ENCODE data around the gene DGKH.

Gene DGKH

DNA sequence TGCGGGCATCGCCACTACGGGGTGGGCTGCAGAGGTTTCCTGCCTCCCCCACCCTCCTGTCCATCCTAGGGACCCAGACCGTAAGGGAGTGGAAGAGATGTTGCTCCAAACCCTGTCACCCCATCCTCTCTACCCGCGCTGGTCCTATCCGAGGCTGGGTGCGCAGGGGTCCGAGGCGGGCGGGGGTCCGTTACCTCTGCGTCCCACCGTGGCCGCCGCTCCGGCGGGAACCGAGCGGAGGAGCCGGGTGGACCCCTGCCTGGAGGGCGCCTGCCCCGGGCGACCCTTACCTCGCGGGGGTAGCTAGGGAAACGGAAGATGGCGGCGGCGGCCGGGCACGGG lies at the start of gene DGKH:
Gene DGKH, plus strand, starts transcription at position 307 of the 342 bp plus-strand sequence. CDS start 126 bp downstream, outside the sequence.
- DNase-seq, result no peak

GRCh38 chr13:42000846-42001245 lies 47.6 kb upstream of the DGKH start:
- DNase-seq, result no peak

DNA sequence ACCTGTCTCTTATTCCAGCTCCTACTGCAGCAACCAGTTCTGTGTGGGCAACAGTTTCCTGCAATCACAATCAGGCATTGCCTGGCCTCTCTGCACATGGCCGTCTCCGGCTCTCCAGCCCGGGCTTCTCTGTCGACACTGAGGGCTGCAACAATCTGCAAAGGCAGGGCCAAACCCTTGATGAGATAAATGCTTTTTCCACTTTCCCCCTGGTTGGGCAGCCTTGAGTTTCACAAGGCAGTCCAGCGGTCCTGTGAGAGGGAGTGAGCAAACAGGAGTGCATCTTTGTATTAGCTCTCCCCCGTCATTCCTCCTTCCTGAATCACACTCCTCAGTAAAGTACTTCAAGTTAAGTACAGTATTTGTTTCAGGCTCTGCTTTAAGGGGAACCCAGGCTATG lies 46.9 kb upstream of the DGKH start:
- no peak for DNase-seq

- DNase-seq, result no peak
These were observed 46.4 kb upstream of the DGKH start for GRCh38 chr13:42002066-42002465.

- no peak for DNase-seq
These were observed 40.6 kb upstream of the DGKH start for GRCh38 chr13:42007844-42008243.

GRCh38 chr13:42009057-42009456 lies 39.4 kb upstream of the DGKH start:
- DNase-seq, result no peak

DNA sequence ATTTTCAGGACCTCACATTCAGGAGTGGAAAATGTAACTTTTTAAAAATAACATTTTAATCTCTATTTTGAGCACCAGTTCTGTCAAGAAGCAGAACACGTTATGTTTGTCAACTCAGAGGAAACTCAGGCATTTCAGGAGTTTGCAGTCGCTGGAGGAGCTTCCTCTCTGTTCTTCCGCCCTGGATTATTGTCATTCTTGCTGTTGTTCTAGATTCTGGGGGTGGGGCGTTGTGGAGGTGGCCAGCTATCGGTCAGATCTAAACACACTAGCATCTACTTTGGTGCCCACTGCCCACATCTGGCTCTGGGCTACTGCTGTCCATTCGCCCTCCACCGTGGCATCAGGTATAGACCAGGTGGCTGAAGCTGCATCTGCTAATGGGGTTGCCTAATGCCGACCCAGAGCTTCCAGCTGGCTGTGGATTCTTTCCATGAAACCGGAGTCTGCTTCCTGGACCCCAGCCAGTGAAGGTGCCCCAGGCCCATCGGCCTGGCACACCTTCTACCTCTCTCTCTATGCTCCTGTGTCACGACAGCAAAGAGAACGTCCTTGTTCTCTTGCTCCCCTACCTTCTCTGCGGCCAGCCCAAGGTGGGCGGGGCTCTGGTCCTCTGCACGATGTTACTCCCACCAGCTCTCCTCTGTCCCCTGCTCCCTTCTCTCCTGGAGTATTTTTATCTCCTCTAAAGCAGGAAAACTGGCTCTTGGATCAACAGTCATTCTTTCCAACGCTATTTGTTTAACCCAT lies 36.7 kb upstream of the DGKH start:
- no peak for DNase-seq

DNA sequence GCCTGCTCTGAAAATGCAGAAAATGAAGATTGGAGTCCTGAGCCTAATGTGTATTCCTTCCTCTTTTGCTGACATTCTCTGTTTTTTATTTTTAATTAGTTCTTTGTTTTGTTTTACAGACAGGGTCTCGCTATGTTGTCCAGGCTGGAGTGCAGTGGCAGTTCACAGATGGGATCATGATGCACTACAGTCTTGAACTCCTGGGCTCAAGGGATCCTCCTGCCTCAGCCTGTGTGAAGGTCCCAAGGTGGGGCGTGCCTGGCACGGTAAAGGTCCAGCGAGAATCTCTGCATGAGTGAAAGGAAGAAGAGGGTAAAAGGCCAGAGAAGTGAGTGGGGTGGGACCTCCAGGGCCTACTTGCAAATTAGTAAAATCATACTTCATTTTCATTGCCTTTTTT lies 34.3 kb upstream of the DGKH start:
- no peak for DNase-seq

DNA sequence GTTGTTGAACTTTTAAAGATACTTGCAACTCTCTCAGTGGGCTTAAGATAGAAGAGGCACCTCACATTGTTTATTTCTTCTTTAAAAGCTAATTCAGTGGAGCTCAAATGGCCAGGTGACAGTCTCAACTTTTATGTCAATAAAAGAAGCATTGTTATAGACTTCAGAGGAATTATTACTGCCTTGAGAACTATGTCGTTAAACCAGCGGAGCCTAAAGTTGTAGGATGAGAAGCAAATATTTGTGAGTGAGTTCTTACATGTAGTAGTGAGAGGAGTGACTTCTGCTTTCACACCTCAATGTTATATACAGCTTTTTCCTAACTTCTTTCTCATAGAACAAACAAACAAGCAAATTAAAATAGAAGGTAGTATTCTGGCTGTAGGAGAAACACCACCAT lies 31.2 kb upstream of the DGKH start:
- DNase-seq, result no peak

DNA sequence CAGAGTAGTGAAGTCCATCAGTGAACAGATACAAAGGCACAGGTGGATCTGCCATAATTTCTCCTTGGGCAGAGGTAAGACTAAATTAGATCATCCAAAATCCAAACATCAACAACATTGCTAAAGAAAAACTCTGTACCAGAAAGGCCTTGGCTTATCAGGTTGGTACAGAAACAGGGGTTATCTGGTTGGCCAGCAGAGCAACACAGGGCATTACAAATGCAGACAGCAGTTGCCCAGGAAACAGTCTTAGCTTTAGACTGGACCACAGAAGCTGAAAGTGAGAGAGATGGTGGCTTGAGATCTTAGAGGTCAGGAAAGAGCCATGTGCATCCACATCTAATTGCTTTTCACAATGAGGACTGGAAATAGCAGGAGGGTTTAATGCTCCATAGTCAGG lies 26.6 kb upstream of the DGKH start:
- no peak for DNase-seq

DNA sequence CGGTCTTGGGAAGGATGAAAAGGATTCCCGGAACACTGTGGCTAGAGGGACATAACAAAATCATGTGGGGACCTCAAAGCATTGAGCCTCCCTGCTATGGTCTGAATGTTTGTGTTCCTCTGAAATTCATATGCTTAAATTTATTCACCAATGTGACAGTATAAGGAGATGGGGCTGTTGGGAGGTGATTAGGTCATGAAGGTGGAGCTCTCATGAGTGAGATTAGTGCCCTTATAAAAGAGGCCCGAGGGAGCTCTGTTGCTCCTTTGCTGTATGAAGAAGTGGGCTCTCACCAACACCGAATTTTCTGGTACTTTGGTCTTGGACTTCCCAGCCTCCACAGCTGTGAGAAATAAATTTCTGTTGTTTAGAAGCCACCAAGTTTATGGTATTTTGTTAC lies 26.1 kb upstream of the DGKH start:
- no peak for DNase-seq

DNA sequence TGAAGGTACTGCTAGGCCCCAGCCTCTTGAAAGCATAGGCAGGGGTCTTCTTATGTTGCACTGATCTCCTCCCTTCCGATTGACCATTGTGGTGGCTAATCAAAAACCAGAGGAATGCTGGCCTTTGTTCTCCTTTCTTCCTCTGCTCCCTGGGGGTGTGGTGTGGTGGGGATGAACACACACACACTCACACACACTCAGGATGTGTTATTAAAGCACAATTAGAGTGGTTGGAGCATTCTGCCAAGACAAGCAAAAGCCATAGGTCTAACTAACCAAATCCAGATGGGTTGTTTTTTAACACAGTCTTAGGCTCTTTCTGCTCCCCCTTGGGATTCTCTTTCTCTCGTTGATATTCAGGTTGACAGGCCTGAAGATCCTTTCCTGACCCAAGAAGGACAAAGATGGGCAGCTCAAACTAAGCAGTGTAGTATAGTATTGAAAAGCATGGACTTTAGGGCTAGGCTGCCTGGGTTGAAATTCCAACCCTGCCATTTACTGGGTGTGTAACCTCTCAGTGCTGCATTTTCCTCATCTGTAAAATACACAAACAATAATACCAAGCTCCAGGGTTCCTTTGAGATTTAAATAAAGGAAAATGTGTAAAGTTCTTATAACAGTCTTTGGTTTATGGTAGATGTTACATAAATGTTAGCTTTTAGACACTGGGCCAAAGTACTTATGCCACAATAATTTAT lies 25.5 kb upstream of the DGKH start:
- DNase-seq, result no peak

GRCh38 chr13:42027286-42027685 lies 21.2 kb upstream of the DGKH start:
- DNase-seq, result no peak

GRCh38 chr13:42028113-42028799 lies 20.2 kb upstream of the DGKH start:
- DNase-seq, result no peak

GRCh38 chr13:42035905-42036521 lies 12.4 kb upstream of the DGKH start:
- DNase-seq, result no peak

- no peak for DNase-seq
These were observed 11.7 kb upstream of the DGKH start for GRCh38 chr13:42036711-42037110.

GRCh38 chr13:42038661-42039456 lies 9.6 kb upstream of the DGKH start:
- DNase-seq, result no peak

GRCh38 chr13:42039457-42039945 lies 8.9 kb upstream of the DGKH start:
- DNase-seq, result no peak

DNA sequence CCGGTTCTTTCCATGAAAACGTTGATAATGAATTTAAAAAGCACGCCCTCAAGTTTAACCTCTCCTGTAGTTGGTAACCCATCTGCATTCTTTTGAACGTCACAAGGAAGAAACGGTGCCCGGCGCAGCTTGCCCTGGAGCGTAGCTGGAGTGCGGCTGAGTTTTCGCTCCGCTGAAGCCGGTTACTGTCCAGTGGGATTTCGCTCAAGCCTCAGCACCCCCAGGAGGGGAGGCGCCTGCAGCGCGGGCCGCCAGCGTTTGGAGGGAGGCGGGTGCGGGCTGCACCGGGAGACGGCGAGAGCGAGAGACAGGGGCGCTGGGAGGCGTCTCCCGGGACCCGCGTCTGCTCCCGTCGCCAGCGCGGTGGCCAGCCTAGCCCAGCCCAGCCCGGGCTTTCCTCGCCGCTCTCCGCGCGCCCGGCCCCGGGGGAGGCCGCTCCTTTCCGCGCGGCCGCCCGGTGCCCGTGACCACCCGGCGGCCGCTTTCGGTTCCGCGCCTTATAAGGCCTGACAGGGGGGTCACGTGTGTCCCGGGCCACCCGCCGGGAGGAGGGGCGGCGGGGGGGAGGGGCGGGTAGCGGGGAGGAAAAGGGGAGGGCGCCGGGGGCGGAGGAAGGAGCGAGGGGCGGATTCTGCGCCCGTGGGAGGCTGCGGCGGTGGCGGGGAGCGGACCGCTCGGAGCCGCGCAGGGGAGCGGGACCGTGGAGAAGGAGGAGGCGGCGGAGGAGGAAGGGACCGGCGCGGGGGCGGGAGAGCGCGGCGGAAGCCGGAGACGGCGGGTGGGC lies 8.3 kb upstream of the DGKH start:
- DNase-seq, result peak; percentile 42

DNA sequence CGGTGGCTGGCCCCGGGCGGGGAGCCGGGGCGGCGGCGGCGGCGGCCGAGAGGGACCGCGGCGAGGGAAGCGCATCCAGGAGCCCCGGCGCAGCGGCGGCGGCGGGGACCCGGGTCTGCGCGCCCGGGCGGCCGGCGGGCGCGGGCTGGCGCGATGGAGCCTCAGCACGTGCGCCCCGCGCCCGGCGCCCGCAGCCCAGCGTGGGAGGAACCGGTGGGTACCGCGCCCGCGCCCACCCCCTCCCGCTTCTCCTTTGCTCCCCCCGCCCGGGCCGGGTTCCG lies 7.8 kb upstream of the DGKH start:
- DNase-seq, result no peak

- DNase-seq, result no peak
These were observed 7.3 kb upstream of the DGKH start for GRCh38 chr13:42041011-42041683.

GRCh38 chr13:42041684-42042035 lies 6.8 kb upstream of the DGKH start:
- DNase-seq, result no peak
